ENCODE data around the gene LNPEP.
A peak's percentile ranks its signal among the peaks of the same experiment; 100 is the strongest.
"Not testable (repeated sequence)": the region's sequence is repeated elsewhere in the genome, so short reads cannot be mapped to it uniquely, and the experiment has no call there.

LNPEP gene

DNA sequence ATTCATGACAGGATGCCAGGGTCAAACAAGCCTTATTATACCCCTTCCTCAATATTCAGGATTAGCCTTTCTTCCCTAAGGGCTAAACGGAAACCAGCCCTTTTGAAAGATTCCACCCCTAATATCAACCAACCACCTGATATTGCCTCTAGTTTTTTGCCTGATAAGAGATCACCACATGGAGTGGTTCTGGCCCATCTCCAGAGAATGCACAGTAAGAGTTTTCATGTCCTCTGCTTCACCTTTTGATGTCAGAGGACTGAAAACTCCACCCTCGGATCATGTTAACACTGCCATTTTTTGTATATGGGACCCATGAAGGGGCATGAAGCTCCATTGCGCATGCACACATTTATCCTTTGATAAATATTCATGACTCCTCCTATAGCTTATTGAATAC, 5.8 kb upstream of the LNPEP start:
- no peak for DNase-seq (ENCODE audit: low read depth in 2 of 2)

- DNase-seq (ENCODE audit: low read depth in 2 of 2) = no peak
Measured at GRCh38 chr5:96930589-96930988, 5.3 kb upstream of the LNPEP start.

DNA sequence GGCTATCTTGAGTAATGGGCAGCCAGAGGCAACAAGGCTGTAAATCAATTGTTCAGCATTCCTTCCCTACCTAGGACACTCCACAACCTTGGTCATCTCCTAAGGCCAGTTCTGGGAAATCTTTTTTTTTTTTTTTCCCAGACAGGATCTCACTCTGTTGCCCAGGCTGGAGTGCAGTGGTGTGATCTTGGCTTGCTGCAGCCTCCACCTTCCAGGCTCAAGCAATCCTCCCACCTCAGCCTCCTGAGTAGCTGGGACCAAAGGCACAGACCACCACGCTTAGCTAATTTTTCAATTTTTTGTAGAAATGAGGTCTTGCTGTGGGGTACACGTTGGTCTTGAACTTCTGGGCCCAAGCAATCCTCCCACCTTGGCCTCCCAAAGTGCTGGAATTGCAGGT, 4.8 kb upstream of the LNPEP start:
- DNase-seq (ENCODE audit: low read depth in 2 of 2) = not testable (repeated sequence)

DNA sequence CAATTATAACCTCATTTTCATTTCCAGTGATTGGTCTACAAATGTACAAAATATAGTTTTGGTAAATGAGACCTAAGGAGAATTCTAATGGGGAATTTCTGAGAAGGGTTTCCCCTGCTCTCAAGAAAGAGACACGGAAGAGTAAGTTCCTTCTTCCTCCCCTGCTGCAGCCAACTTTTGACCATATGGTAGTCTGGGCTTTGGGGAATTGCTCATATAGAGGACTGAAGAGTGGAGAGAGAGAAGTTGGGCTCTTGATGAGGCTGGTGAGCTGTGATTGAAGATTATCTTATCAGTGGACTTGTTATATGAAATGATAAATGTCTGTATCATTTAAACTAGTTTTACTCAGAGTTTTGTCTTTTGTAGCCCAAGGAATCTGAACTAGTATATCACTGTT, 4.3 kb upstream of the LNPEP start:
- DNase-seq (ENCODE audit: low read depth in 2 of 2) = no peak

GRCh38 chr5:96932026-96932425, 3.9 kb upstream of the LNPEP start:
- no peak for DNase-seq (ENCODE audit: low read depth in 2 of 2)

DNA sequence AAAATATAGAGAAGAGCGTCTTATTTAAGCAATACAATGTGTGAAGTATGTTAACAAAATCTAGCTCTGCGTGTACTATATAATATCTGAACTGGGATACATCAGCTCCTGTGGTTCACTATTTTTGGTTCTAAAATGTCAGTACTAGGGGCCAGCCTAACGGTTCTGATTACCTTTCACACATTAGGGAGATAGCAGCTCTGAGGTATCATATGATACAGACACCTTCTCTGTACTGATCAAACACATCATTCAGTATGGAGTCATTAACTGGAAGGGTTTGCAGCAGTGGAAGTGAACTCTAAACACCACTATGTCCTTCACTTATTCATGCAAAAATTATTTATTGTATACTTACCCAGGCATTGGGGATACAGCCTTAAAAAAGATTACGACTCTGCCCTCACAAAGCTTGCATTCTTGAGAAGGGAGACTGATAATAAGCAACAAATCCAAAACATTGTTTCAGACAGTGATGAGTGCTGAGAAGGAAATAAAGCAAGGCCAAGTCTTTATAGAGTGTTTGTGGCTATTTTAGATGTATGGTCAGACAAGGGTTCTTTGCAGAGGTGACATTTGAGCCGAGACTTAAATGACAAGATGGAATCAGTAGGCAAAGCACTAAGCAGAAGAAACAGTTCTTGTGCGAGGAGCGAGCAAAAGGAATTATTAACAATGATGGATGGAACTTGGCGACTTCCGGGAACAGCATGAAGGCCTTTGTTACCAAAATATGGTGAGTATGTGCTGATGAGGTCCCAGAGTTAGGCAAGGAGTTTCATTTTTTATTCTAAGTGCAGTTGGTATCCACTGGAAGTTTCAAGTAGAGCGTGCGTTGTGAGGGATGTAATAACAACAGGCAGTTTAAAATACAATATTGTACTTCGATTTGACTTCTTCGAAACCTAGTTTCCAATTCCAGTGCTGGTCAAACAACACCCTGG, 1.8 kb upstream of the LNPEP start:
- no peak for DNase-seq (ENCODE audit: low read depth in 2 of 2)

- peak; percentile 83 to 84 for DNase-seq (ENCODE audit: low read depth in 2 of 2)
Measured at GRCh38 chr5:96934708-96935558, 947 bp upstream of the LNPEP start.

DNA sequence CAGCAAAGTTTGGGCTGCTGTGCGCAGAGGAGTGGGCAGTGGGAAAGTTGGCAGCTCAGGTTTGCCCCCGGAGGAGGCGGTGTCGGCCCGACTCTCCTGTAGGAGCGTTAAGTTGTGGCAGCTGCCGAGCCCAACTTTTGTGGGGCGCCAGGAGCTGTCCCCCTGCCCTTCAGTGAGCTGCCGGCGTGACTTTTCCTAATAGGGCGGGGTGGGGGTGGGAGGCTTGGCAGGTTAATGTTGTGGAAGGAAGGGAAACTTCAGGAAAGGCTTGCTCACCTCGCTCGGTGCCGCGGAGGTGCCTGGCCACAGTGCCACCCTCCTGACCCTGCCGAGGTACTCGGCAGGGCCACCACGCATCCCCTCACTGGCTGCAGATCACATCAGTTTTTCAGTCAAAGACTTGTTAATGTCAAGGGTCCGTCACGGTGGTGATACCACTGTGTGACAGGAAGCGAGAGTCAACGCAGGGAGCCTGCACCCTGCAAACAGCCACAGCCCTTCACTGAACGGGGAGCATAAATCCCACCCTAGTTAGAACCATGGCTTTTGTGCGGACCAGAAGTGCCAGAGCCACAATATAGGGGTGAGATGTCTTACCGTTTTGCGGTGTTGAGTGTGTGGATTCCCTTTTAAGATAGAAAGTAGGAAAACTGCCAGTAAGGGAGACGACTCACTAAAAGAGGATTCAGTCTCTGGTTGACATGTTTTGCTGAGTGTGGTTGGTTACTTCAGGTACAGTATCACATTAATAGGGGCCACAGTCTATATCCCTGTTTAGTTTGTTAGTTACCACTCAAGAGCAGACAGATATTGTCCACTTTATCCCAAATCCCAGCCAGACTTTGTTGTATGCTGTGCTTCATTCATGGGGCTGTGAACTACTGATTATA, 796 bp downstream of the LNPEP start:
- DNase-seq (ENCODE audit: low read depth in 2 of 2) = peak in 1 of 2 donors; percentile 28

- no peak for DNase-seq (ENCODE audit: low read depth in 2 of 2)
Measured at GRCh38 chr5:96940586-96940985, 4.7 kb downstream of the LNPEP start.

- no peak for DNase-seq (ENCODE audit: low read depth in 2 of 2)
Measured at GRCh38 chr5:96941140-96941539, 5.3 kb downstream of the LNPEP start.

DNA sequence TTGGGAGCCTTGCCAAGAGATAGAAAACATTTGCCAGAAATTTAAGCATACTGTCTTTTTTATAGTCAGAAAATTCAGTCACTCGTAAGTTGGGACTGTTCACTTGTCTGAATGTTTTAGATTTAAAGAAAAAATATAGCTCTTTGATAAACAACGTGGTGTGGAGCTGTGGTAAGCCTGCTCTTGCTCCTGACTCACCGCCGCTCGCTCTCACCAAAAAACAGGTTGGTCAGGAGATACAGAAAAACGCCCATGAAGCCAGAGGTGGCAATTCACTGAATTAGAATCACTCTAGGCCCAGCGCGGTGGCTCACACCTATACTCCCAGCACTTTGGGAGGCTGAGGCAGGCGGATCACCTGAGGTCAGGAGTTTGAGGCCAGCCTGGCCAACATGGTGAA, 6.2 kb downstream of the LNPEP start:
- DNase-seq (ENCODE audit: low read depth in 2 of 2) = no peak

GRCh38 chr5:96942911-96943310, 7.0 kb downstream of the LNPEP start:
- no peak for DNase-seq (ENCODE audit: low read depth in 2 of 2)

DNA sequence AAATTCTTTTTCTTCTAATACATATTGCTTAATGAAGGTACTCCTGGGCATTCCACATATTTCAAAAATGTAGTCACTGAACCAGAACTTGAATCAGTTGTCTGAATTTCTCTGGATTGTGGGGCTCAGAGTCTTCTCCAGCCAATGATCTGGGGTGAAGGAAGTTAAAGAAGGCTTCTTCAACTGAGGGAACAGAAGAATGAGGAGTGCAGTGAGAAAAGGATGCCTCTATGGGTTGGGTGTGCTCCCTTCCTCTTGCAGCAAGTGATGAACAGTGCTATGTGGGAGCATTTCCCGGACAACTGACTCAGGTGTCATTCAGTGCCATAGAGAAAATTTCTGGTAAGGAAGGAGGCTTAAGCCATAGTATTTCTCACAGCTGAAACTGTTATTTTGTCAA, 7.9 kb downstream of the LNPEP start:
- DNase-seq (ENCODE audit: low read depth in 2 of 2) = no peak

DNA sequence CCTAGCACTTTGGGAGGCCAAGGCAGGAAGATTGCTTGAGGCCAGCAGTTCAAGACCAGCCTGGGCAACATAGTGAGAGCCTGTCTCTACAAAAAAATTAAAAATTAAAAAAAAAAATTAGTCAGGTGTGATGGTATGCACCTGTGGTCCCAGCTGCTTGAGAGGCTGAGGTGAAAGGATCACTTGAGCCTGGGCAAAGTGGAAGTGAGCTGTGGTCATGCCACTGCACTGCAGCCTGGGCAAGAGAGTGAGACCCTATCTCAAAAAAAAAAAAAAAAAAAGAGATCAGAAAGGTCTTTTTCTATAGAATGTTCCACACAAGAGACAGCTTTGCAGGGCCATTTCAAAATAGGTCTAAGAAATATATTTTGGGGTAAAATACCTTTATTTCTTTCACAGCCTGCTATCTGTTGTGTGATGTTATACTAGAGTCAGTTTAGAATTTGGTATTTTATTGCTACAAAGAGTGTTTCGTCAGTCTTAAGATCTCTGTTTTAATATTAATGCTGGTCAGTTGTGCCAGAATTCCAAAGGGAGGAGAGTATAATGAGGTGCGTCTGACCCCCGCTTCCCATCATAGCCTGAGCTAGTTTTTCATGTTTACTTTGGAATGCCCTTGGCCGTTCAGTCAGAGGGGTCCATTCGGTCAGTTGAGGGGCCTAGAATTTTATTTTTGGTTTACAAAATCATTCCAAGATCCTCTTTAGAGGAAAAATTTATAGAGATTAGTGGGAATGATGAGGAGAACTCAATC, 9.4 kb downstream of the LNPEP start:
- no peak for DNase-seq (ENCODE audit: low read depth in 2 of 2)

DNA sequence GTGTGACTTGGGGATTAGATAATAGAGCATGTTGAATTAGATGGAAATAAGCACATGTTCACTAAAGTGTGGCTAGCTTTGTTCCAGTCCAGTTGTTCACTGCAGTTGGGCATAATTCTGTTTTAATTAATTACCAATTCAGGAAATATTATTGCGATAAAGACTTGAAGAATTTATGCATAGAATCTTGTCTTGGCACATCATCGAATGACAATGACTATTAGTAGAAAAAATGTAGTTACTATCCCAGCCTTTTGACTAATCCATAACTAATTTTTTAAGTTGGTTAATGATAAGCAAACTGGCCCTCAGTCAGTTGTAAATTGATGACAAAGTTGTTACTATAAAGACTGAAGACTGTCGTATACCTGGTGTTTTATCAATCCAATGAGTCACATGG, 10.5 kb downstream of the LNPEP start:
- DNase-seq (ENCODE audit: low read depth in 2 of 2) = no peak

DNA sequence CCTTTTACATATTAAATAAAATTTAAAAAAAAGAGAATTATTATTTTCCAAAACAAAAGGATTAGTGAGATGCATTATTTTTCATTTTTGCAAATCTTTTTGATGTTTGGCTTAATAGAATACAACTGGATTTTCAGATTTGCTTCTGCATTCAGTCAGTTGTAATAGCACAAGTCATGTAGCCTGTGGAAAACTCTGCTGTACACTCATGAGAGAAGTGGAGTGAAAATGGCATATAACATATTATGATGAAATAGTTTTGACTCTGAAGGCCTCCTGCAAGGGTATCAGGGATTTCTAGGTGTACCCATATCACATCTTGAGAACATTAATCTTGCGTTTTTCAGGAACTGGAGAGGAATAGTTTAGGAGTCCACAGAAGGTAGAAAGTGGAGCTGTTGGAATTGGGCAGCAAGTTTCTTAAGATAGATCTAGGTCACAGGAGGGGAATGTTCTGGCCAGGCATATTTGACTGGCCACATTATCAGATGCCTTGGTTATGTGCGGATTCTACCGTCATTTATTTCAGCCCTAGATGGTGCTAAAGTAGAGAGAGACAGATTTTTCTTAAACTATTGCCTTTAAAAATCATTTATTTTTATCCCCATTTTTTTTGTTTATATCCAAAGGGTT, 16.4 kb downstream of the LNPEP start:
- DNase-seq (ENCODE audit: low read depth in 2 of 2) = no peak

DNA sequence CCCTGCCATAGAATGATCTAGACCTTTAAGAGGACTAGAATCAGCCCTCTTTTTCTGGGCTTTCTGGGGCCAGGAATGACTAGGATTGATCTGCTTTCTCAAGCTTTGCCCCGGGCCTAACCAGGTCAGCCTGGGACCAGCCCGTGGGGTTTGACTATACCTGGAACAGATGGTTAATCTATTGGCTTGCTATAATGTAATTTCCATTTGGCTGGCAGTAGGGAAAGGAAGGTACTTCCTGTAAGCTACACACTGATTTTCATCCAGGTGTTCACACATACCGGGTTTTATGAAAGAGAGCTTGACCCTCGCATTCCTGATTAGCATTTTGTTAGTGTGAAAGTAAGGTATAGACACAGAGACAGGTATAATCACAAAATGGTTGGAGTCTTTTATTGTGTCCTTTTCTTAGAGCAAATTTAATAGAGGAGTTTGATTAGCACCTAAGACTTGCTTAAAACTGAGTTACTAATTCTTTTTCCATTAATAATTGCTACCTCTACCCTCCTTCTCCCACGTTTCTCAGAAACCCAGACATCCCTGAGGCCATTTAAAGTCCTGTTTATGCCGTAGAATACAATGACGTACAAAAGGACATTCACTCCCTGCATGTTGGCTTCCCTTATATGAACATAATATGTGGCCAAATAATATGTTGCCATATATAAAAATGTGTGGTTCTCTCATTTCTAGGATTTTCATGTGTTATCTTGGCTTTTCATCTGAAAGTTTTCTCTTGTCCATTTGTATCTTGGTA, 17.3 kb downstream of the LNPEP start:
- DNase-seq (ENCODE audit: low read depth in 2 of 2) = no peak

DNA sequence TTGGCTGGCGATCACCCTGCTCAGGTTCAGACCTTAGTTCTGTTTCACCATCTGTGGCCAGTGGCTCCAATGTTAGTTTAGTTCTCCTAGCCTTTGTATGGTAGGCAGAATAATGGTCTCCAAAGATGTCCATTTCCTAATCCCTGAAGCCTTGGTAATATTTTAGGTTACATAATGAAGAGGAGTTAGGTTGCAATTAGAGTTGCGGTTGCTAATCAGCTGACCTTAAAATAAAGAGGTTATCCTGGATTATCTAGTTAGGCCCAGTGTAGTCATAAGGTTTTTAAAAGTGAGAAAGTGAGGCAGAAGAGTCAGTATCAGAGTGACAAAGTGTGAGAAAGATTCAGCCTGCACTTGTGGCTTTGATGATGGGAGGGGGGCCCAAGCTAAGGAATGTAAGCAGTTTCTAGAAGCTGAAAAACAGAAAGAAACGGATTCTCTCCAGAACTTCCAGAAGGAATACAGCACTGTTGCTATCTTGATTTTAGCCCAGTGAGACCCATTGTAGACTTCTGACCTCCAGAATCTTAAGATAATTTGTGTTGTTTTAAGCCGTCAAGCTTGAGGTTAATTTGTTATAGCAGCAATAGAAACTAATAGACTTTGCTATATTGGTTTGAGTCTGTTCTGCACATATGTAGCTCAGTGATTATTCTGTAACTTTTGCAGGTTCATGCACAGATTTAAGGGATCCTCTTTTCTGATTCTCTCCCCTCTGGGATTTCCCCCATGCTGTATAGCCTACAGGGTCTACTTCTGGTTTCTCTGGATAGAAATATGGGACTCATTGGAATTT, 21.6 kb downstream of the LNPEP start:
- DNase-seq (ENCODE audit: low read depth in 2 of 2) = no peak

GRCh38 chr5:96958977-96959376, 23.1 kb downstream of the LNPEP start:
- DNase-seq (ENCODE audit: low read depth in 2 of 2) = no peak

All from activated CD4-positive, alpha-beta T cell treated with anti-CD3 and anti-CD28 coated beads for 24 hours (primary cell).